Stimulated activated CD4-positive, alpha-beta T cell treated with anti-CD3 and anti-CD28 coated beads, TNF-alpha, amount 100 ng/mL, for 48 hours (primary cell): ENCODE measurements around the gene FGD3.
A peak's percentile ranks its signal among the peaks of the same experiment; 100 is the strongest.
"Not testable (repeated sequence)": the region's sequence is repeated elsewhere in the genome, so short reads cannot be mapped to it uniquely, and the experiment has no call there.

ENCODE experiments used
- DNase-seq, 3 donors: peaks; one replicate each; pipeline ENCODE4 v3.0.0-alpha.2; 2020; ENCODE audit warnings: low read depth in 3 of 3

Gene FGD3

GRCh38 chr9:92977279-92977678, 30.0 kb downstream of the FGD3 start:
- no peak for DNase-seq

- no peak for DNase-seq
Measured at GRCh38 chr9:92978345-92978875, 31.1 kb downstream of the FGD3 start.

- no peak for DNase-seq
Measured at GRCh38 chr9:92979283-92980056, 32.1 kb downstream of the FGD3 start.

- DNase-seq = no peak
Measured at GRCh38 chr9:92980085-92980745, 32.9 kb downstream of the FGD3 start.

- no peak for DNase-seq
Measured at GRCh38 chr9:92982130-92982529, 34.8 kb downstream of the FGD3 start.

GRCh38 chr9:92983984-92984589, 36.8 kb downstream of the FGD3 start:
- DNase-seq = no peak

- no peak for DNase-seq
Measured at GRCh38 chr9:92984976-92985375, 37.7 kb downstream of the FGD3 start.

- no peak for DNase-seq
Measured at GRCh38 chr9:92986176-92987119, 39.1 kb downstream of the FGD3 start.

- DNase-seq = no peak
Measured at GRCh38 chr9:92988215-92988768, 41.0 kb downstream of the FGD3 start.

GRCh38 chr9:92989561-92989960, 42.2 kb downstream of the FGD3 start:
- DNase-seq = no peak

- no peak for DNase-seq
Measured at GRCh38 chr9:92990461-92990860, 43.1 kb downstream of the FGD3 start.

GRCh38 chr9:92992549-92992948, 45.2 kb downstream of the FGD3 start:
- DNase-seq = no peak

- DNase-seq = not testable (repeated sequence)
Measured at GRCh38 chr9:92998871-92999270, 51.5 kb downstream of the FGD3 start.

GRCh38 chr9:93001031-93001430, 53.7 kb downstream of the FGD3 start:
- DNase-seq = no peak

GRCh38 chr9:93002700-93003099, 55.4 kb downstream of the FGD3 start:
- no peak for DNase-seq

- peak in 2 of 3 donors; percentile 32 to 64 for DNase-seq
Measured at GRCh38 chr9:93003552-93004407, 56.5 kb downstream of the FGD3 start.

- DNase-seq = no peak
Measured at GRCh38 chr9:93004561-93004960, 57.2 kb downstream of the FGD3 start.

- DNase-seq = no peak
Measured at GRCh38 chr9:93005876-93006275, 58.6 kb downstream of the FGD3 start.

GRCh38 chr9:93007529-93008058, 60.3 kb downstream of the FGD3 start:
- no peak for DNase-seq

GRCh38 chr9:93008457-93008856, 61.1 kb downstream of the FGD3 start:
- DNase-seq = no peak
